AG04450 (cell line): ENCODE data around the gene CFTR. TPM values are rescaled to one million over a fixed set of nuclear protein-coding genes. Genes with fewer than 3 reads are reported as not detected.

ENCODE experiments used
- CTCF ChIA-PET: fragments of 300-600, 350-600 bp; formaldehyde crosslinking; extraction: SDS; loops from one replicate; lab custom pipeline; 2022; ENCODE audit warnings: antibody characterized with exemption, inconsistent platforms; lab: Charles Lee
- POLR2A ChIA-PET: fragments of 350-600 bp; formaldehyde crosslinking; extraction: SDS; loops from one replicate; lab custom pipeline; 2021; ENCODE audit warnings: antibody characterized with exemption, inconsistent platforms; lab: Yijun Ruan, JAX
- DNase-seq: peaks from one replicate; pipeline ENCODE4 v3.0.0-alpha.2; 2011; ENCODE audit warnings: low read depth, low spot score
- H3K27ac ChIP-seq: one replicate; pipeline ENCODE4 v1.5.1; 2012; ENCODE audit warnings: low read depth, low read length, control low read depth
- H3K27me3 ChIP-seq: one replicate; pipeline ENCODE4 v1.6.0; 2012; ENCODE audit warnings: low read length; ENCODE audit not compliant: control insufficient read depth, insufficient read depth
- H3K4me3 ChIP-seq: 2 replicates; pipeline ENCODE4 v1.5.1; 2011; ENCODE audit warnings: mild to moderate bottlenecking, low read depth, low read length, control low read depth
- H3K9me3 ChIP-seq: 2 replicates; pipeline ENCODE4 v1.5.1; 2012; ENCODE audit warnings: low read length; ENCODE audit not compliant: control insufficient read depth, insufficient read depth
- CTCF ChIP-seq: IDR thresholded peaks from 2 replicates; pipeline ENCODE4 v1.5.1; 2011; ENCODE audit warnings: low read depth, low read length, control low read depth, inconsistent platforms
- polyA plus RNA-seq: library from polyadenylated mRNA; depleted of rRNA; stranded (reverse); fragments of >200 nt; gene quantifications from 2 replicates; pipeline ENCODE4 v1.2.3, GENCODE V29; 2011

The CFTR gene
- polyA plus RNA-seq, 1 experiment = 0.37 TPM

GRCh38 chr7:117538053-117538452 is 58.2 kb downstream of the CFTR start:
- TF ChIP-seq CTCF = no peak
- no peak overlapping the region for H3K4me3 ChIP-seq
- H3K27ac ChIP-seq = no peak overlapping the region
- DNase-seq = no peak
- CTCF ChIA-PET = no interaction called here
- no peaks in the 10 kb centered on the region for H3K9me3 ChIP-seq
- H3K27me3 ChIP-seq = no peaks in the 10 kb centered on the region
- POLR2A ChIA-PET = no interaction called here

- DNase-seq = no peak
- Histone ChIP-seq H3K27ac (no peak overlapping the region), H3K4me3 (no peak overlapping the region), H3K27me3 (no peaks in the 10 kb centered on the region), H3K9me3 (no peaks in the 10 kb centered on the region)
- ChIA-PET CTCF (no interaction called here), POLR2A (no interaction called here)
- TF ChIP-seq CTCF = no peak
Measured at GRCh38 chr7:117544061-117544460, 64.2 kb downstream of the CFTR start.

GRCh38 chr7:117548035-117548434 is 68.2 kb downstream of the CFTR start:
- H3K9me3 ChIP-seq = no peaks in the 10 kb centered on the region
- ChIA-PET POLR2A (no interaction called here), CTCF (no interaction called here)
- no peak for TF ChIP-seq CTCF
- H3K4me3 ChIP-seq = no peak overlapping the region
- H3K27me3 ChIP-seq = no peaks in the 10 kb centered on the region
- no peak for DNase-seq
- H3K27ac ChIP-seq = no peak overlapping the region

GRCh38 chr7:117550625-117551024 is 70.8 kb downstream of the CFTR start:
- H3K4me3 ChIP-seq = no peak overlapping the region
- H3K27ac ChIP-seq = no peak overlapping the region
- no peak for TF ChIP-seq CTCF
- H3K27me3 ChIP-seq = no peaks in the 10 kb centered on the region
- H3K9me3 ChIP-seq = no peaks in the 10 kb centered on the region
- DNase-seq = no peak
- POLR2A ChIA-PET = no interaction called here
- CTCF ChIA-PET = interaction anchor here (0.8 kb wide), 1 partner anchor 92 kb away, joined by 4 read pairs; no protein-coding TSS in a partner anchor

- ChIA-PET CTCF (no interaction called here), POLR2A (no interaction called here)
- Histone ChIP-seq H3K9me3 (no peaks in the 10 kb centered on the region), H3K27me3 (no peaks in the 10 kb centered on the region), H3K27ac (no peak overlapping the region), H3K4me3 (no peak overlapping the region)
- no peak for TF ChIP-seq CTCF
- no peak for DNase-seq
Measured at GRCh38 chr7:117552660-117553059, 72.8 kb downstream of the CFTR start.
